K562 (cell line): Measurements from ENCODE around the gene OST4. TPM values are rescaled to one million over a fixed set of nuclear protein-coding genes. Genes with fewer than 3 reads are reported as not detected.

Experiments used
- CBFB ChIP-seq: sonication (generic); formaldehyde crosslinking; IDR thresholded peaks from 2 replicates; pipeline ENCODE4 v1.4.0; 2020; ENCODE audit warnings: mild to moderate bottlenecking, missing genetic modification reagents
- CCNT2 ChIP-seq: IDR thresholded peaks from 2 replicates; pipeline ENCODE4 v1.6.1; 2011; ENCODE audit warnings: borderline replicate concordance, low read depth, mild to moderate bottlenecking, moderate library complexity, mixed read lengths, low read length; ENCODE audit not compliant: insufficient read length; ENCODE audit errors: extremely low read depth
- DIDO1 ChIP-seq: fragments of 450-650 bp; IDR thresholded peaks from 2 replicates; pipeline ENCODE4 v1.6.1; 2016; ENCODE audit warnings: low read depth, missing biosample characterization, missing genetic modification characterization
- DPF2 ChIP-seq: fragments of 450-650 bp; IDR thresholded peaks from 2 replicates; pipeline ENCODE4 v1.6.1; 2016
- EP300 ChIP-seq: IDR thresholded peaks from 2 replicates; pipeline ENCODE4 v1.6.1; 2012; ENCODE audit warnings: low read length, improper control_type of control experiment
- HDGF ChIP-seq: fragments of 450-650 bp; IDR thresholded peaks from 2 replicates; pipeline ENCODE4 v1.6.1; 2016
- PRMT5 ChIP-seq: sonication (generic); formaldehyde crosslinking; IDR thresholded peaks from 2 replicates; pipeline ENCODE4 v1.5.0; 2020; ENCODE audit warnings: missing genetic modification reagents
- PTRF ChIP-seq: fragments of 450-650 bp; IDR thresholded peaks from 2 replicates; pipeline ENCODE4 v1.6.1; 2016; ENCODE audit warnings: mild to moderate bottlenecking, missing genetic modification characterization, missing compliant biosample characterization
- RBFOX2 ChIP-seq: fragments of 200-400 bp; formaldehyde crosslinking; IDR thresholded peaks from 2 replicates; pipeline ENCODE4 v1.6.1; 2017; ENCODE audit warnings: low read depth, mild to moderate bottlenecking, low read length, moderate library complexity
- TRIM24 ChIP-seq, 2 experiments: fragments of 450-650 bp; IDR thresholded peaks; 2 replicates each; pipeline ENCODE4 v1.6.1; 2016
- ZFP30 ChIP-seq: fragments of 250-450 bp; sonication (Bioruptor Pico); IDR thresholded peaks from 2 replicates; pipeline ENCODE4 v1.8.0; 2022; ENCODE audit warnings: moderate library complexity, mild to moderate bottlenecking, inconsistent platforms, borderline replicate concordance
- ZNF445 ChIP-seq: fragments of 250-450 bp; sonication (Bioruptor Pico); IDR thresholded peaks from 2 replicates; pipeline ENCODE4 v1.4.0; 2020; ENCODE audit warnings: low read depth, mild to moderate bottlenecking, moderate library complexity
- ZNF75A ChIP-seq: fragments of 450-650 bp; formaldehyde crosslinking; IDR thresholded peaks from 2 replicates; pipeline ENCODE4 v1.4.0; 2020; ENCODE audit warnings: mild to moderate bottlenecking
- polyA plus RNA-seq, 8 experiments: library from polyadenylated mRNA; depleted of rRNA in 4 of 8; stranded (reverse) in 5 of 8; unstranded in 3 of 8; fragments of >200 nt; fragmentation: Nextera tagmentation in 2 of 8; fragmentation: Illumina TruSeq in 1 of 8; extraction: Ambion mirVana in 2 of 8; extraction: Trizol in 1 of 8; gene quantifications; 2 replicates each; pipeline versions ENCODE4 v1.2.1 to v1.2.3, GENCODE V29; 2011 to 2014; ENCODE audit warnings: inconsistent platforms in 1 of 8, missing spikeins in 1 of 8
- total RNA-seq, 7 experiments: library from RNA; depleted of rRNA in 6 of 7; stranded (reverse); fragments of >200 nt in 6 of 7; fragmentation: Illumina TruSeq in 2 of 7; extraction: Trizol in 2 of 7; gene quantifications; 2 replicates each; pipeline versions ENCODE4 v1.2.1 to v1.2.3, GENCODE V29; 2011 to 2021; ENCODE audit warnings: low replicate concordance in 1 of 7
- TF ChIP-seq, protein P1 (sequence below): fragments of 200-600 bp; sonication (generic); IDR thresholded peaks from one replicate; pipeline ENCODE4 v1.6.1; 2012; ENCODE audit warnings: mild to moderate bottlenecking, low read depth, low read length, inconsistent platforms
- TF ChIP-seq, protein P2 (sequence below): sonication (generic); formaldehyde crosslinking; IDR thresholded peaks from 2 replicates; pipeline ENCODE4 v1.8.1; 2023; ENCODE audit warnings: mild to moderate bottlenecking, missing genetic modification reagents
- TF ChIP-seq, protein P3 (sequence below): fragments of 250-450 bp; sonication (Bioruptor Pico); IDR thresholded peaks from 2 replicates; pipeline ENCODE4 v1.8.0; 2021; ENCODE audit warnings: borderline replicate concordance, mild to moderate bottlenecking, moderate library complexity; ENCODE audit not compliant: poor library complexity, severe bottlenecking

OST4 gene
- total and polyA plus RNA-seq, 9 of the 15 experiments (the other 6 are each of a cell fraction or from before 2014, with no cell fraction given): 186 to 1,155 (median 355) TPM

DNA sequence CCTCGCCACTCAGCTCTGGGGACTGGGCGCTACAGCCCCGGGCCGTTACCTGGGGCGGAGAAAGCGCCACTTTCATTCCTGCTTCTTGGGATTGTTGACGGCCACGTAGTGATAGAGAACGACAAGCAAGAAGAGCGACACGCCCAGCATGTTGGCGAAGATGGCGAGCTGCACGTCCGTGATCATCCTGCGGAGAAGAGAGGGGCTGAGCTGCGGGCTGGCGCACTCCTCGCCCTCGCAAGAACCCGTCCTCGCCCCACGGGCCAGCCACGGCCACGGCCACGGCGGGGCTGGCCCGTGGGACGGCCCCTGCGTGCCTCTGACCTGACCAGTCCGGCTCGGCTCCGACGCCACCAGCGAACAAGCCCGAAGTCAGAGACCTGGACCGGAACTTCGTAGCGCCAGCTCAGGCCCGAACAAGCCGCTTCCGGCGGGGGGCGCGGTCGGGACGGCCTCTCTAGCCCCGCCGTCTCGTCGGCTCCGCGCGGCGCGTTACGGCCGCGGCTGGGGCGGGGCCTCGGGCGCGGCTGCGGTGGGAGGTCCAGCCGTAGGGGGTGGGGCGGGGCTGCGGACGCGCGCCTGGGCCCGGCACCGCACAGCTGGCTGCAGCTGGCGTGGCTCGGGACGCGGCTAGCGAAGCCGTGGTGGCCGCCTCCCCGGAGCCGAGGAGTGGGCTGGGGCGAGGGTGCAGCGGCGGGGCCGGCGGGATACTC, at the start of gene OST4 (continued):
- TF ChIP-seq, protein P1, sequence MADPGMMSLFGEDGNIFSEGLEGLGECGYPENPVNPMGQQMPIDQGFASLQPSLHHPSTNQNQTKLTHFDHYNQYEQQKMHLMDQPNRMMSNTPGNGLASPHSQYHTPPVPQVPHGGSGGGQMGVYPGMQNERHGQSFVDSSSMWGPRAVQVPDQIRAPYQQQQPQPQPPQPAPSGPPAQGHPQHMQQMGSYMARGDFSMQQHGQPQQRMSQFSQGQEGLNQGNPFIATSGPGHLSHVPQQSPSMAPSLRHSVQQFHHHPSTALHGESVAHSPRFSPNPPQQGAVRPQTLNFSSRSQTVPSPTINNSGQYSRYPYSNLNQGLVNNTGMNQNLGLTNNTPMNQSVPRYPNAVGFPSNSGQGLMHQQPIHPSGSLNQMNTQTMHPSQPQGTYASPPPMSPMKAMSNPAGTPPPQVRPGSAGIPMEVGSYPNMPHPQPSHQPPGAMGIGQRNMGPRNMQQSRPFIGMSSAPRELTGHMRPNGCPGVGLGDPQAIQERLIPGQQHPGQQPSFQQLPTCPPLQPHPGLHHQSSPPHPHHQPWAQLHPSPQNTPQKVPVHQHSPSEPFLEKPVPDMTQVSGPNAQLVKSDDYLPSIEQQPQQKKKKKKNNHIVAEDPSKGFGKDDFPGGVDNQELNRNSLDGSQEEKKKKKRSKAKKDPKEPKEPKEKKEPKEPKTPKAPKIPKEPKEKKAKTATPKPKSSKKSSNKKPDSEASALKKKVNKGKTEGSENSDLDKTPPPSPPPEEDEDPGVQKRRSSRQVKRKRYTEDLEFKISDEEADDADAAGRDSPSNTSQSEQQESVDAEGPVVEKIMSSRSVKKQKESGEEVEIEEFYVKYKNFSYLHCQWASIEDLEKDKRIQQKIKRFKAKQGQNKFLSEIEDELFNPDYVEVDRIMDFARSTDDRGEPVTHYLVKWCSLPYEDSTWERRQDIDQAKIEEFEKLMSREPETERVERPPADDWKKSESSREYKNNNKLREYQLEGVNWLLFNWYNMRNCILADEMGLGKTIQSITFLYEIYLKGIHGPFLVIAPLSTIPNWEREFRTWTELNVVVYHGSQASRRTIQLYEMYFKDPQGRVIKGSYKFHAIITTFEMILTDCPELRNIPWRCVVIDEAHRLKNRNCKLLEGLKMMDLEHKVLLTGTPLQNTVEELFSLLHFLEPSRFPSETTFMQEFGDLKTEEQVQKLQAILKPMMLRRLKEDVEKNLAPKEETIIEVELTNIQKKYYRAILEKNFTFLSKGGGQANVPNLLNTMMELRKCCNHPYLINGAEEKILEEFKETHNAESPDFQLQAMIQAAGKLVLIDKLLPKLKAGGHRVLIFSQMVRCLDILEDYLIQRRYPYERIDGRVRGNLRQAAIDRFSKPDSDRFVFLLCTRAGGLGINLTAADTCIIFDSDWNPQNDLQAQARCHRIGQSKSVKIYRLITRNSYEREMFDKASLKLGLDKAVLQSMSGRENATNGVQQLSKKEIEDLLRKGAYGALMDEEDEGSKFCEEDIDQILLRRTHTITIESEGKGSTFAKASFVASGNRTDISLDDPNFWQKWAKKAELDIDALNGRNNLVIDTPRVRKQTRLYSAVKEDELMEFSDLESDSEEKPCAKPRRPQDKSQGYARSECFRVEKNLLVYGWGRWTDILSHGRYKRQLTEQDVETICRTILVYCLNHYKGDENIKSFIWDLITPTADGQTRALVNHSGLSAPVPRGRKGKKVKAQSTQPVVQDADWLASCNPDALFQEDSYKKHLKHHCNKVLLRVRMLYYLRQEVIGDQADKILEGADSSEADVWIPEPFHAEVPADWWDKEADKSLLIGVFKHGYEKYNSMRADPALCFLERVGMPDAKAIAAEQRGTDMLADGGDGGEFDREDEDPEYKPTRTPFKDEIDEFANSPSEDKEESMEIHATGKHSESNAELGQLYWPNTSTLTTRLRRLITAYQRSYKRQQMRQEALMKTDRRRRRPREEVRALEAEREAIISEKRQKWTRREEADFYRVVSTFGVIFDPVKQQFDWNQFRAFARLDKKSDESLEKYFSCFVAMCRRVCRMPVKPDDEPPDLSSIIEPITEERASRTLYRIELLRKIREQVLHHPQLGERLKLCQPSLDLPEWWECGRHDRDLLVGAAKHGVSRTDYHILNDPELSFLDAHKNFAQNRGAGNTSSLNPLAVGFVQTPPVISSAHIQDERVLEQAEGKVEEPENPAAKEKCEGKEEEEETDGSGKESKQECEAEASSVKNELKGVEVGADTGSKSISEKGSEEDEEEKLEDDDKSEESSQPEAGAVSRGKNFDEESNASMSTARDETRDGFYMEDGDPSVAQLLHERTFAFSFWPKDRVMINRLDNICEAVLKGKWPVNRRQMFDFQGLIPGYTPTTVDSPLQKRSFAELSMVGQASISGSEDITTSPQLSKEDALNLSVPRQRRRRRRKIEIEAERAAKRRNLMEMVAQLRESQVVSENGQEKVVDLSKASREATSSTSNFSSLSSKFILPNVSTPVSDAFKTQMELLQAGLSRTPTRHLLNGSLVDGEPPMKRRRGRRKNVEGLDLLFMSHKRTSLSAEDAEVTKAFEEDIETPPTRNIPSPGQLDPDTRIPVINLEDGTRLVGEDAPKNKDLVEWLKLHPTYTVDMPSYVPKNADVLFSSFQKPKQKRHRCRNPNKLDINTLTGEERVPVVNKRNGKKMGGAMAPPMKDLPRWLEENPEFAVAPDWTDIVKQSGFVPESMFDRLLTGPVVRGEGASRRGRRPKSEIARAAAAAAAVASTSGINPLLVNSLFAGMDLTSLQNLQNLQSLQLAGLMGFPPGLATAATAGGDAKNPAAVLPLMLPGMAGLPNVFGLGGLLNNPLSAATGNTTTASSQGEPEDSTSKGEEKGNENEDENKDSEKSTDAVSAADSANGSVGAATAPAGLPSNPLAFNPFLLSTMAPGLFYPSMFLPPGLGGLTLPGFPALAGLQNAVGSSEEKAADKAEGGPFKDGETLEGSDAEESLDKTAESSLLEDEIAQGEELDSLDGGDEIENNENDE: no peak
- TF ChIP-seq RBFOX2 (peak; percentile 96), HDGF (no peak), PTRF (no peak), CCNT2 (no peak), DPF2 (no peak), DIDO1 (tag) (no peak), PRMT5 (CRISPR knock-in tag) (no peak), EP300 (0 out of 2 replicates have a peak, but pooled peaks have one; percentile 3), ZNF75A (CRISPR knock-in tag) (no peak), ZNF445 (CRISPR knock-in tag) (no peak), TRIM24 (IDR thresholded peaks at IDR 0.05) (no peak), CBFB (CRISPR knock-in tag) (no peak), ZFP30 (CRISPR knock-in tag) (no peak)
- TF ChIP-seq, protein P2, sequence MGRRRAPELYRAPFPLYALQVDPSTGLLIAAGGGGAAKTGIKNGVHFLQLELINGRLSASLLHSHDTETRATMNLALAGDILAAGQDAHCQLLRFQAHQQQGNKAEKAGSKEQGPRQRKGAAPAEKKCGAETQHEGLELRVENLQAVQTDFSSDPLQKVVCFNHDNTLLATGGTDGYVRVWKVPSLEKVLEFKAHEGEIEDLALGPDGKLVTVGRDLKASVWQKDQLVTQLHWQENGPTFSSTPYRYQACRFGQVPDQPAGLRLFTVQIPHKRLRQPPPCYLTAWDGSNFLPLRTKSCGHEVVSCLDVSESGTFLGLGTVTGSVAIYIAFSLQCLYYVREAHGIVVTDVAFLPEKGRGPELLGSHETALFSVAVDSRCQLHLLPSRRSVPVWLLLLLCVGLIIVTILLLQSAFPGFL (CRISPR knock-in tag): no peak
- TF ChIP-seq, protein P3, sequence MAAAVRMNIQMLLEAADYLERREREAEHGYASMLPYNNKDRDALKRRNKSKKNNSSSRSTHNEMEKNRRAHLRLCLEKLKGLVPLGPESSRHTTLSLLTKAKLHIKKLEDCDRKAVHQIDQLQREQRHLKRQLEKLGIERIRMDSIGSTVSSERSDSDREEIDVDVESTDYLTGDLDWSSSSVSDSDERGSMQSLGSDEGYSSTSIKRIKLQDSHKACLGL (CRISPR knock-in tag): no peak
